ENCODE data around the gene DAGLA. TPM values are rescaled to one million over a fixed set of nuclear protein-coding genes. Genes with fewer than 3 reads are reported as not detected.
"Not testable (repeated sequence)": the region's sequence is repeated elsewhere in the genome, so short reads cannot be mapped to it uniquely, and the experiment has no call there.

The DAGLA gene
- total RNA-seq: under 1 TPM; 0.06 to 0.13 TPM

GRCh38 chr11:61679893-61680621, at the start of gene DAGLA:
Gene DAGLA (plus strand): TSS chr11:61680391. CDS start chr11:61720156, 39,765 bp downstream.
- CTCF ChIA-PET: interaction anchor here (1.9 to 2.2 kb wide), 3 partner anchors 18 to 53 kb away, joined by 4 to 14 read pairs (median 11); no protein-coding TSS in a partner anchor
- POLR2A ChIA-PET: no interaction called here

GRCh38 chr11:61632096-61632495, 48.1 kb upstream of the DAGLA start:
- POLR2A ChIA-PET: no interaction called here
- CTCF ChIA-PET: no interaction called here

- CTCF ChIA-PET: no interaction called here
- POLR2A ChIA-PET: no interaction called here
Measured at GRCh38 chr11:61635304-61635703, 44.9 kb upstream of the DAGLA start.

- ChIA-PET POLR2A (no interaction called here), CTCF (no interaction called here)
Measured at GRCh38 chr11:61635787-61636186, 44.4 kb upstream of the DAGLA start.

GRCh38 chr11:61636676-61637075, 43.5 kb upstream of the DAGLA start:
- POLR2A ChIA-PET: interaction anchor here (0.6 kb wide), 1 partner anchor 374 kb away, joined by 3 read pairs; no protein-coding TSS in a partner anchor
- CTCF ChIA-PET: no interaction called here

- CTCF ChIA-PET: interaction anchor here (0.7 to 2.6 kb wide), 5 partner anchors 10 to 233 kb away, joined by 3 to 14 read pairs (median 5); no protein-coding TSS in a partner anchor
- POLR2A ChIA-PET: interaction anchor here (0.6 kb wide), 2 partner anchors 373 to 451 kb away, joined by 3 to 4 read pairs; no protein-coding TSS in a partner anchor
Measured at GRCh38 chr11:61637277-61637676, 42.9 kb upstream of the DAGLA start.

GRCh38 chr11:61639816-61640443, 40.3 kb upstream of the DAGLA start:
- ChIA-PET POLR2A (no interaction called here), CTCF (interaction anchor here (1.5 to 2.6 kb wide), 2 partner anchors 8 to 10 kb away, joined by 5 to 14 read pairs; no protein-coding TSS in a partner anchor)

- POLR2A ChIA-PET: no interaction called here
- CTCF ChIA-PET: no interaction called here
Measured at GRCh38 chr11:61642162-61642561, 38.0 kb upstream of the DAGLA start.

GRCh38 chr11:61645179-61645868, 34.9 kb upstream of the DAGLA start:
- POLR2A ChIA-PET: no interaction called here
- CTCF ChIA-PET: no interaction called here

- ChIA-PET POLR2A (no interaction called here), CTCF (interaction anchor here (2.6 kb wide), 1 partner anchor 9 kb away, joined by 14 read pairs; no protein-coding TSS in a partner anchor)
Measured at GRCh38 chr11:61647529-61647928, 32.7 kb upstream of the DAGLA start.

- ChIA-PET CTCF (interaction anchor here (0.5 to 1.7 kb wide), 2 partner anchors 12 to 229 kb away, joined by 3 to 5 read pairs; no protein-coding TSS in a partner anchor), POLR2A (no interaction called here)
Measured at GRCh38 chr11:61650781-61651571, 29.2 kb upstream of the DAGLA start.

GRCh38 chr11:61652135-61652534, 28.1 kb upstream of the DAGLA start:
- POLR2A ChIA-PET: no interaction called here
- CTCF ChIA-PET: interaction anchor here (0.8 kb wide), 1 partner anchor 15 kb away, joined by 3 read pairs; no protein-coding TSS in a partner anchor

GRCh38 chr11:61654397-61654829, 25.8 kb upstream of the DAGLA start:
- POLR2A ChIA-PET: no interaction called here
- CTCF ChIA-PET: interaction anchor here (0.5 kb wide), 1 partner anchor 790 kb away, joined by 3 read pairs; no protein-coding TSS in a partner anchor

GRCh38 chr11:61655266-61656159, 24.7 kb upstream of the DAGLA start:
- POLR2A ChIA-PET: not testable (repeated sequence)

GRCh38 chr11:61656347-61657077, 23.7 kb upstream of the DAGLA start:
- ChIA-PET CTCF (interaction anchor here (0.6 kb wide), 1 partner anchor 816 kb away, joined by 3 read pairs; no protein-coding TSS in a partner anchor), POLR2A (no interaction called here)

More at GRCh38 chr11:61655266-61656159, 24.7 kb upstream of the DAGLA start:
- CTCF ChIA-PET: interaction anchor here (0.5 to 0.6 kb wide), 2 partner anchors 789 to 817 kb away, joined by 3 read pairs; no protein-coding TSS in a partner anchor

- POLR2A ChIA-PET: no interaction called here
- CTCF ChIA-PET: no interaction called here
Measured at GRCh38 chr11:61657566-61658290, 22.5 kb upstream of the DAGLA start.

All from activated CD8-positive, alpha-beta memory T cell treated with anti-CD3 and anti-CD28 coated beads for 36 hours (primary cell).